HG03520 (cell line): ENCODE measurements around the gene KRT15.

Experiments used
- ATAC-seq: cut with Tn5 transposase; IDR thresholded peaks from one replicate; pipeline ENCODE4 v1.9.1; 2021; ENCODE audit warnings: mild to moderate bottlenecking, moderate library complexity; ENCODE audit not compliant: unreplicated experiment

The KRT15 gene

GRCh38 chr17:41483991-41484826, 34.5 kb downstream of the KRT15 start:
- ATAC-seq = no peak

- no peak for ATAC-seq
Measured at GRCh38 chr17:41483531-41483930, 35.2 kb downstream of the KRT15 start.

DNA sequence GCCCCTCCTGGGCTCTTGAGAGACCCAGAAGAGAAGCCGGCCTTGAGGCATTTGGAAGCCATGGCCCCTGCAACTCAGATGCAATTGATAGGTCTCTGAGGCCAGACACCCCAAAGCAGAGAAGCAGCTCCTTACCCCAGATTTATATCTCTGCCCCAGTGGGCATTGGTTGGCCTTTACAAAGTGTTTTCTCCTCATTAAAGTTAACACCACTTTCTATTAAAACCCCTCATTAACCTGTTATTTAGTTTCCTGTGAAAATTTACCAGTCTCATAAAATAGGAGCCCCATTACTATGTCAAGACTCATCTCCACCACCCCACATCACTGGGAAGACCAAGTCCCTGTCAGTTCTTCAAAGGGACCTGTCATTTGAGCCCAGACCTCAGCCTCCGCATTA, 37.7 kb downstream of the KRT15 start, which contains the start of gene KRT35:
TSS of gene KRT35 (minus strand) at position 116 of the 400 bp plus-strand sequence. CDS start at position 62, 54 bp downstream.
- no peak for ATAC-seq

GRCh38 chr17:41480581-41480980, 38.1 kb downstream of the KRT15 start:
- no peak for ATAC-seq

DNA sequence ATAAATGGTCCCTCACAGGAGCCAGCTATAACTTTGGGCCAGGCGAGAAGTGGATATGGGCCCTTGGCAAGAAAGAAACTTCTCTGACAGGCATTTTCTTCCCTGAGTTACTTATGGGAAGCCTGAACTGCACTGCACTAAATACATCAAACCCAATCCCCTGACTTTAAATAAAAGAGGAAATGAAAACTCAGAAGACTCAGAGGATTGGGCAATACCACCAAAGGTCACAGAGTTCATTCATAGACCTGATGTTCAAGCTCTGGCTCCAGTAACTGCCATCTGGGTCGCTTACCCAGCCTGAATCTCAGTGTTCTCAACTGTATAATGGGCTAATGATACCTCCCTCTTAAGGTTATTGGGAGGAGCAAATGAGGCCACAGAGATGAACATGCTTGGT, 38.6 kb downstream of the KRT15 start:
- ATAC-seq = no peak

GRCh38 chr17:41478237-41478636, 40.5 kb downstream of the KRT15 start:
- no peak for ATAC-seq

GRCh38 chr17:41476866-41477815, 41.5 kb downstream of the KRT15 start:
- no peak for ATAC-seq

DNA sequence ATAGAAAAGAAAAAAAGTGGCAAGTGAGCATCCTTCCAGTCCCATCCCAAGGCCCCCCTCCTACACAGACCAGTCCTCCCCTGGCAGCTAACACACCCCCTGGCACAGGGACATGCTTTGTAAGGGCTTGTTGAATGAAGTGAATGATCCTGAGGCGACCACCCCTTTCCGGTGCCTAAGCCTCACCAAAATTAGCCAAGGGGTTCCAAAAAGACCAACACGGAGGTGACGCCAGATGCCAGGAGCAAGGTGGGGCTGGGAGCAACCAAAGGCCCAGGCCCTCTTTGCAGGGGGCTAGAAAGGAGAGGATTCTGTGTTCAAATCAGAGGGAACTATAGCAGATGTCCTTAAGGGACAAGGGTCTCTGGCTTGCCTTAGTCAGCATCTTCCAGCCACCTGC, 43.3 kb downstream of the KRT15 start:
- no peak for ATAC-seq

DNA sequence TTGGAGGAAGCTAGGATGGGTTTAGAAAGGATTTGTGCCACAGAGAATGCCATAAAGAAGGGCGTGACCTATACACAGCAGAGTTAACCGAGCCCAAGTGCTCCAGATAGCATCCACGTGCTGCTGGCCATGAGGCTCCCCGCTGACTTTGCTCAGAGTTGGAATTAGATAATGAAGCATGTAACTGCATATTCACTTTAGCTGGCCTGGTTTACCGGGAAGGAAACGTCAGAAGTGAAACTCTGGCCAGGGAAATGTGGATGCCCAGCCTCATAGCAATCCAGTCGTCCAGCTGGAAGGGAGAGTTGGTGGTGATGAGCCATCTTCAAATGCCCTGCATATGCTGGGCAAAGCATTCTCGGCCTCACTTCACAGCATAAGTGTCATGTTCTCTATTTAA, 43.8 kb downstream of the KRT15 start:
- ATAC-seq = no peak

- ATAC-seq = no peak
Measured at GRCh38 chr17:41468346-41468745, 50.3 kb downstream of the KRT15 start.

DNA sequence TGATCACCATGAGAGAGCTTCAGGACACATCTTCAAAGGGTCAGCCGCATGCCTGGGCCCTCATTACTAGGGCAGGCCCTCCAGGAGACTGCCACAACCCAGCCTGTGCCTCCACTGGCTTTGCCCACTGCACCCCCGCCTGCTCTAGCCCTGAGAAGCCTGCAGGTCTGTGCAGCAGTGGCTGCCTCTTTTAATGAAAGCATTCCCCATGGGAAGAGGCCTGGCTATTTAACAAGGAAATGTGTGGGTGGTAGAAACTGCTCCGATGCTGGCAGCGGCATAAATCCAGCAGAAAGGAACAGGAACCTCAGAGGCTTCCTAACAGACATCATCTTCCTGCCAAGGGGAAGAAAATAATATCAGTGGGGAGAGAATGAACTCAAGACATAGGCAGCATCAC, 51.1 kb downstream of the KRT15 start:
- ATAC-seq = no peak

GRCh38 chr17:41466988-41467387, 51.7 kb downstream of the KRT15 start, which contains the start of gene KRT32:
Gene KRT32 (minus strand): TSS chr17:41467386. CDS start chr17:41467325, 61 bp downstream.
- no peak for ATAC-seq

DNA sequence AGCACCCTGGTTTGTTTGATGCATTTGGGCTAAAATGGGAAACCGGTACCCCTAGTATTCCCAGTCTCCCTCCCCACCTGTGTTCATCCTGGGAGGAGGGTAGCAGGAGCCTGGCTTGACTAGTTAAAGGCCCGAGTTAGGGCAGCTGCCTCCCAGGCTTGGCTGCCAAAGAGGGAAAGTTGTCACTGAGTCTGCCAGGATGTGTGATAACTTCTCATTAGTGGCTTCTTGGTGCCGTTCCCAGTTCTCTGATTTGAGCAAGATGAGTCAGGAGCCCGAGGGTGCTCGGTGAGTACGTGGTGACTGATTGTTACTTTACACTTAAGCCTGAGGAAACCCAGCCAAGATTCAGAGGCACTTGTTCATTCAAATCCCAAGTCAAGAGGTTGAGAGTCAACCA, 54.0 kb downstream of the KRT15 start:
- no peak for ATAC-seq

- no peak for ATAC-seq
Measured at GRCh38 chr17:41464173-41464572, 54.5 kb downstream of the KRT15 start.

- no peak for ATAC-seq
Measured at GRCh38 chr17:41463746-41464145, 54.9 kb downstream of the KRT15 start.
